ENCODE data around the gene NR6A1.

NR6A1 gene

GRCh38 chr9:124716808-124717207 is 54.3 kb downstream of the NR6A1 start:
- no peak overlapping the region for H3K27ac ChIP-seq
- no peak for DNase-seq (ENCODE audit: low spot score)
- TF ChIP-seq, protein P1, sequence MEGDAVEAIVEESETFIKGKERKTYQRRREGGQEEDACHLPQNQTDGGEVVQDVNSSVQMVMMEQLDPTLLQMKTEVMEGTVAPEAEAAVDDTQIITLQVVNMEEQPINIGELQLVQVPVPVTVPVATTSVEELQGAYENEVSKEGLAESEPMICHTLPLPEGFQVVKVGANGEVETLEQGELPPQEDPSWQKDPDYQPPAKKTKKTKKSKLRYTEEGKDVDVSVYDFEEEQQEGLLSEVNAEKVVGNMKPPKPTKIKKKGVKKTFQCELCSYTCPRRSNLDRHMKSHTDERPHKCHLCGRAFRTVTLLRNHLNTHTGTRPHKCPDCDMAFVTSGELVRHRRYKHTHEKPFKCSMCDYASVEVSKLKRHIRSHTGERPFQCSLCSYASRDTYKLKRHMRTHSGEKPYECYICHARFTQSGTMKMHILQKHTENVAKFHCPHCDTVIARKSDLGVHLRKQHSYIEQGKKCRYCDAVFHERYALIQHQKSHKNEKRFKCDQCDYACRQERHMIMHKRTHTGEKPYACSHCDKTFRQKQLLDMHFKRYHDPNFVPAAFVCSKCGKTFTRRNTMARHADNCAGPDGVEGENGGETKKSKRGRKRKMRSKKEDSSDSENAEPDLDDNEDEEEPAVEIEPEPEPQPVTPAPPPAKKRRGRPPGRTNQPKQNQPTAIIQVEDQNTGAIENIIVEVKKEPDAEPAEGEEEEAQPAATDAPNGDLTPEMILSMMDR (IDR thresholded peaks at IDR 0.05): no peak
- no peak overlapping the region for H3K4me3 ChIP-seq

DNA sequence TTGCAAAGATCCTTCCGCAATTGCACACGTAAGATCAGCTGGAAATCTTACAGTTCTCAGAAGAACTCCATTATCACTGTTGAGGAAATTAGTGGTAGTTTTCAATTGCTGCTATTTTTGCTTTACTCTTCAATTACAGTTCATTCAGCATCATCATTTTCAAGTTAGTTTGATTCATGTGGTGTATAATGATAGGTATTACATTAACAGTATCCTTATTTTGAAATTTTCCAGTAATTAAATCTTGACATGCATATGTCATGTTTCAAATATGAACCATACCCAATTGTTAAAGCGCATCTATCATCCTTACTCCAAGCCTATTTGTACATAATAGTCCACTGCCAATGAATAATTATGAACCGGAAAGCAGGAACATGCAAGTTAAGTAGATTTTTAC is 60.3 kb downstream of the NR6A1 start:
- TF ChIP-seq, protein P1 (IDR thresholded peaks at IDR 0.05): no peak
- DNase-seq (ENCODE audit: low spot score): no peak
- Histone ChIP-seq H3K4me3 (no peak overlapping the region), H3K27ac (no peak overlapping the region)

DNA sequence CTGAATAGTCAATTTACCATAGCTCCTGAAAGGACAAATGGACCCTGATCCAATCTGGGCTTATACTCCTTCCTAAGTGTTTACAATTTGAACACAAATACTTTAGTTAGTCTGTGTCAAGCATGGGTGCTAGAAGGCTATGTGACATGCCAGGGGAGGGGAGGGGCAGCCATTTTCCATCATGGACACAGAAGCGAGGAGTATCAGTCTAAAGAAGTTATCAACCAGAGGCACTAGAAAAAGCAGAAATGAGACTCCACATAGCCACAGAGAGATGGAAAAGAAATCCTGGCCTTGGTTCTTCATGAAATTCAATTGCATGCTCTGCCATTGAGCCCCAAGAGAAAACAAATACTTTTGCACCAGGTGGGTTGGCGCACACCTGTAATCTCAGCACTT is 61.8 kb downstream of the NR6A1 start:
- no peak for DNase-seq (ENCODE audit: low spot score)
- Histone ChIP-seq H3K4me3 (no peak overlapping the region), H3K27ac (no peak overlapping the region)
- TF ChIP-seq, protein P1 (IDR thresholded peaks at IDR 0.05): no peak

DNA sequence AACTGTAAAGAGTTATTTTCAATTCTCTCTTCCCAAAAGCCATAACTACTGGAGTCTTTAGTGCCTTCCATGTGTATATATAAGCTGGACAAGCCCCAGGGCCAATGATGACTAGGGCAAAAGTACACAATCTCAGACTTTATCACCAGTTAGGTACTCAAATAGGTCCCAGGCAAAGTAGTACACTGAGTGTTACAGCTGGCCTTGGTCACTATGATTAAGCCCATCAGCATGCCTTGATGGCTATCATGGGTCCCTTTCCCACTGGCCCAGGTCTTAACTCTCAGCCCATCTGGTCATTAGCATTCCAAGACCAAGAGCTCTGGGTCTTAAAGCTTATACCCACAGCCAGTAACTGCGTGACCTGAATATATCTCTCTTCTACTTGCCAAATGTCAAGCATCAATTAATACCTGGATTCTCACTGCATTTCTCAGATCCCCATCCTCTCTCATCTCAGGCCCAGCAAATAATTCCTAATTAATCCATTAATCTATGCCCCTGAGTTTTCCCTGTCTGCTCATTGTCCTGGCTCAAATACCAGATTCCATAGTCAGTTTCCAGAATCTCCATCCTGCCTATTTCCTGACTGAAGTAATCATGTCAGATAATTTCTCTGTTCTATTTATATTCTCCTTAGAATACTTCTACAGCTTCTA is 62.3 kb downstream of the NR6A1 start:
- Histone ChIP-seq H3K4me3 (no peak overlapping the region), H3K27ac (no peak overlapping the region)
- TF ChIP-seq, protein P1 (IDR thresholded peaks at IDR 0.05): no peak
- DNase-seq (ENCODE audit: low spot score): no peak

- DNase-seq (ENCODE audit: low spot score): no peak
- no peak overlapping the region for H3K4me3 ChIP-seq
- no peak overlapping the region for H3K27ac ChIP-seq
- TF ChIP-seq, protein P1 (IDR thresholded peaks at IDR 0.05): no peak
Measured at GRCh38 chr9:124708074-124708473, 63.0 kb downstream of the NR6A1 start.

- TF ChIP-seq, protein P1 (IDR thresholded peaks at IDR 0.05): no peak
- no peak overlapping the region for H3K27ac ChIP-seq
- DNase-seq (ENCODE audit: low spot score): no peak
- H3K4me3 ChIP-seq: no peak overlapping the region
Measured at GRCh38 chr9:124707666-124708065, 63.4 kb downstream of the NR6A1 start.

DNA sequence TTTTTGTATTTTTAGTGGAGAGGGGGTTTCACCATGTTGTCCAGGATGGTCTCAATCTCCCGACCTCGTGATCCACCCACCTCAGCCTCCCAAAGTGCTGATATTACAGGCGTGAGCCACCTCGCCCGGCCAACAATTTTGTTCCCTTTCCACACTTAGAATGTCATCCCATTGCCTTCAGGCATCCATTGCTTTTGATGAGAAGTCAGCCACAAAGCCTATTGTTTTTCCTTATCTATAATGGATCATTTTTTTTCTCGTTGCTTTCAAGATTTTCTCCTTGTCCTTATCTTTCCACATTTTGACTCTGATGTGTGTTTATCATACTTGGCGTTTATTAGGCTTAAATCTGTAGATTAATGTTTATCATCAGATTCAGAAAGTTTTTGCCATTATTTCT is 64.4 kb downstream of the NR6A1 start:
- TF ChIP-seq, protein P1 (IDR thresholded peaks at IDR 0.05): no peak
- no peak overlapping the region for H3K27ac ChIP-seq
- DNase-seq (ENCODE audit: low spot score): no peak
- H3K4me3 ChIP-seq: no peak overlapping the region

Measured in coronary artery (tissue), 2 donors.